ENCODE results near the gene PRDM16.

PRDM16 gene

DNA sequence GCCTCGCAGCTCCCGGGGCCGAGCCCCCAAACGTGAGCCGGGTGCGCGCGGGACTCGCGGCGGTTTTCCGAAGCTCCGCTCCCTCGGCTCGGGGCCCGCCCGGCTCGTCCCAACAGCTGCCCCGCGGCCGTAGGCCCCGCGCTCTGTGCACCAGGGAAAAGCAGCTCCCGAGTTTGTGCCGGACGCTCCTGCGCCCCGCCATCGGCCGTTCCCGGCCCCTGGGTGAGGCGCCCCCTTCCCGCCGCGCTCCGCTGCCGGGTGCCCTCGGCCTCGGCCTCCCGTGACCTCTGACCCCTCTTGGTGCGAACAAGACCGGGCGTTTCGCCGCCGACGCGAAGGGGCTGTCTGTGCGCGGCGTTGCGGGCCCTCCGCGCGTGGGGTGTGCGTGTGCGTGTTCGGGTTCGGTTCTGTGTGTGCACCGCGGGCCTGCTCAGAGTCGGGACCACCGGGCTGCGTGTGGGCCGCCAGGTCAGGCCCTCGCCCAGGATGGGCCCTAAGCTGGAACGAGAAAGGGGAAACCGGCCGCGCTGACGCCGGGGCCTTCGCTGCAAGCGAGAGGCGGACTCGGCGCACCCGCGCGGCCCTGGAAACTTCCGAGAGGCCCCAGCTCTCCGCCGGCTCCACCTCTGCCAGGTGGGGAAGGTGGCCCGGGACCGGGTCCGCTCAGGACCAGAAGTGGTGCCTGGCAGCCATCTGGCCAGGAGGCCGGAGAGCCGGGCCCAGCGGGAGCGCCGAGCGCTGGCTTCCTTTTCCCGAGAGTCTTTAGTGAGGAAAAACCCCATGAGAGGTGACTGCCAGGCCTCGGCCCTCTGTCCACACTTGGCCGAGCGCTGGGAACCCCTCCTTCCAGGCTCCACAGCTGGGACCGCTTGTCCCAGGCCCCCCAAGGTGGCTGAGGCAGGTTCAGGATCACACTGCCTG, 1.9 kb downstream of the PRDM16 start:
- DNase-seq: peak; percentile 52

DNA sequence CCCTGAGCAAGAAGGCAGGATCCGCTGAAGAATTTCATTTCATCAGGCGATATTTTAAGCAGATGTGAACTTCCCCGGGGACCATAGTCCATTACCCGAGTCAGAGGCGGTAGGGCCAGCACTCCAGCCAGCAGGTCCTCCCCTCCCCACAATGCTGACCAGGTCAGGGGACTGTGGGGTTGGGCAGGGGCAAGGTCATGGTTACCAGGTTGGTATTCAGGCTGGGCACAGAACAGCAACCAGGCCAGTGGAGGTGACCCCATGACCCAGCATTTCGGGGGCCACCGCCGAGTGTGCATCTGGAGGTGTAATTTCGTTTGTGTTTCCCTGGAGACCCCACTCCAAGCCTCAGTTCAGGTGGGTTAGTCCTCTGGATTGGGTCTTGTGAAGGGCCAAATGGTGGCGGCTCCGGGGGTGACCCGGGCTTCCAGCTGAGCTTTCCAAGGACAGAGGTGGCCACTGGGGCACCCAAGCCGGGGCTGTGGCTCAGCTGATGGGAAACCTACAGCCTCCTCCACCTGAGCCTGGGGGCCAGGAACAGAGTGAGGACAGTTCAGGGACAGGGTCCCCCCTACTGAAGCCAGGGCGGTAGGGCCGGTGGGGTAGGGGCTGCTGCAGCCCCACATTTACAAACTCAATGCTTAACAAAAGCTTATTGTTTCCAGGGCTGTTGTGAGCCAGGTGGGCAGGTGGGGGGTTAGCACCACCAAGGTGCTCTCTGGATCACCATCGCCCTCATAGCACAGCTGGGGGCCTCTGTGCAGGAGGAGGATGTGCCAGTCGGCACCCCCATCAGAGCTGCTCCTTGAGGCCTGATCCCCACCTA, 2.8 kb downstream of the PRDM16 start:
- DNase-seq: no peak

- DNase-seq: no peak
Observed at GRCh38 chr1:3072391-3073185, 3.6 kb downstream of the PRDM16 start.

DNA sequence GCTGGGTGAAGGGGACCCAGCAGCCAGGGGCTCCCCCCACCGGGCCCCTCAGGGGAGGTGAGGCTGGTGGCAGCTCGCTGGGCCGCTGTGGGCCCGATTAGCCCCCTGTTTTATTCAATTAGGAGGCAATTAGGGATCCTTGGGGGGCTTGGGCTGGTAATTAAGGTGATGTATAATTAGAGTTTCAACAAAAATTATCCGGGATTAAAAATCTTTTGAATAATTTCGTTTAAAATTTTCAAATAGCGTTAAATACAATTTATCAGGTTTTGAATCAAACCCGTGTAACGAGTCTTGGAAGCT, 4.1 kb downstream of the PRDM16 start:
- no peak for DNase-seq

- no peak for DNase-seq
Observed at GRCh38 chr1:3073489-3074296, 4.7 kb downstream of the PRDM16 start.

DNA sequence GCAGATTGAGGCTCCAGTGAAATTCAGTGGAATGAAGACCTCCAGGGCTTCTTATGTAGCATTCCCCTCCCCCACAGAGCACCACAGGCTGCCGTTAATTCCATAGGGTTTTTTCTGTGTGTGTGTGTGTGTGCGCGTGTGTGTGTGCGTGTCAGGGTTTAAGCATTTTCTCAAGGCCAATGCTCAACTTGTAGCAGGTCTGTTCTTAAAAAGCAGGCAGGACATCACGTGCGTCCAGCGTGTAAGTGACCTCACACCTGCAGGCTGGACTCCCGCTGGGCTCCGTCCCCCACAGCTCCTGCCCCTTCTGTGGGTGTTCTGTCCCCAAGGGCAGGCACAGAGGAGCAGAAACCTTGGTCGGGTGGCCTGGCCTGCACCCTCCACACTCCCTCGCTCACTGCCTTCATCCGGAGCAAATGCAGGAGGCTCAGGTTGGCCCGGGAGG, 5.3 kb downstream of the PRDM16 start:
- DNase-seq: no peak

DNA sequence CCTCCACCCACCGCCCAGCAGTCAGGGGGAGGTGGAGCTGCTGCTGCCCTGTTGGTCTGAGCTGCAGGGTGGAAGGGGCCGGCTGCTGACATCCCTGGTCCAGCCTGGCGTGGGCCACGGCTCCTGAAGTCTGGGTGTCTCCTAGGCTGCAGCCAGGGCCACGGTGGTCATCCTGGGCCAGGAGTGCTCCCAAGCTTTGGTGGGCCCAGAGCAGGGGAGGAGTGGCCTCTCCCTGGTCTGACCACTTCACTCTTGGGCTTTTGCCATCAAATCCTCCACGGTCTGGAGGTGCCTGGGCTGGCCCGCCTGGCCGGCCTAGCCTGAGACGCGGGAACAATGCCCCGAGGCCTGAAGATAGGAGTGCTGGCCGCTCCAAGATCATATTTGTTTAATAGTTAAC, 5.8 kb downstream of the PRDM16 start:
- DNase-seq: no peak

- no peak for DNase-seq
Observed at GRCh38 chr1:3075666-3076362, 6.8 kb downstream of the PRDM16 start.

DNA sequence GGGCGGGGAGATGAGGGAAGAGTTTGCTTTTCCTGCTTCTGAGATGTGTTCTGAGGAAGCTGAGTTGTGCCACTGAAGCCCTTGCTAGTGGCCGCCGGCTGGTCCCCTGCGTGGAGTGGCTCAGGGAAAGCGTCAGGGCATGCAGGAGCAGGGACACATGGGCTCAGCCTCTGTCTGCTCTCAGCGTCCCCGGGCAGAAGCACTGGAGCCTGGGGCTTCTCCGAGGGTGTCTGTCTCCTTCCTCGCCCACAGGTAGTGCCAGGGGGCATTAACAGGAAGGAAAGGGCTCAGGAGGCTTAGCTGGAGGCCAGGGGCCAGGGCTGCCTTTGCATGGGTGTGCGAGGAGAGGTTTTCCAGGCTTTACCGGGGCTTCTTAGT, 7.3 kb downstream of the PRDM16 start:
- no peak for DNase-seq

DNA sequence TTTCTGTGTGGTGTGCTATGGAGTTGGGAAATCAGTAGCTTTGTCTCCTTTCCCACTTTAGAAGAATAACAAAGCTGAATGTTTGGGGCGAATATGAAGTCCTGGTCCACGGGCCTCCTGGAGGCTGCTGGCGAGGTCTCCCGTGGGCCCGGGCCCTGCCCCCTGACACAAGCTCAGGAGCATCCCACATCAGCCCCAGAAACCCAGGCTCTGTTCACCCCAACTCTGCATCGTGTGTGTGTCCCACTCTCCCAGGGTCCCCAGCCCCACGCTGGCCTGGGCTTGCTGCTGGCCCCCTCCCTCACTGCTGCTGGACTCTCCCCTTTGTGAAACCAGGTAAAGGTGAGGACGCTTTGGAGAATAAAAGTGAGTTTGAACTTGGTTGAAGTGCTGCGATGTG, 8.1 kb downstream of the PRDM16 start:
- no peak for DNase-seq

DNA sequence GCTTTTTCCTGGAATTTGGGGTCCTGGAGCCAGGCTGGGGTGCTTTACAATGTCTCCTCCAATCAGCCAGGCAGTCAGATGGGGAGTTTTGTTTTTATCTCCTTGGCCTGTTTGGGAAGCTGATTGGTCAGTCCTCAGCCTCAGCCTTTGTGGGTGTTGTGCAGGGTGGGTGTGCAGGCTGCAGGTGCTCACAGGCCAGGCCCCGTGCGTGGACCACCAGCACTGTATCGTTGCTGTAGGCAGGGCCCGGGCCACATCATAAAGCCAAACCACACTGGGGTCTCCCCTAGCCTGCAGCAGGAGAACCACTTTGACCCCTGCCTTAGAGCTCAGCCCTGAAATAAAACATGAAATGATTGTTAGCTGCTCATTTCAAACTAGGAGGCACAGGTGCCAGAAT, 8.6 kb downstream of the PRDM16 start:
- no peak for DNase-seq

DNA sequence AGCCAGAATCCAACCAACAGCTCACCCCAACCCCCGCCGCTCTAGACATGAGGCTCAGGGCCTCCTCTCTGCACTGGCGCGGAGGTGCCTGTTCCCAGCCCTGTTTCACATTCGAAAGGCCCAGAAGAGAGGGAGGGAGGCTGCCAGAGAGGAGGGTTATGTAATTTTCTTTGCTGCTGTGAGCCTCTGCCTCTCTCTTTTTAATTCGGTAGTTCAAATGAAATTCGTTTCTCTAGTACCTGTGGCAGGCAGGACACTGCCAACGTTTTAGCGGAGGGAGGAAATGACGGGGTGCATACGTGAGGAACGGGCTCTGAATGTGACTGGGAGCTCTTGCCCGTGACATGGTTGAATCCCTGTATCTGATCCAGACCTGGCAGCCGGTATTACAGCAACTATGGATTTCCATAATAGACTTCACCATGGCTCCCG, 9.4 kb downstream of the PRDM16 start:
- no peak for DNase-seq

- DNase-seq: no peak
Observed at GRCh38 chr1:3078871-3079270, 9.9 kb downstream of the PRDM16 start.

DNA sequence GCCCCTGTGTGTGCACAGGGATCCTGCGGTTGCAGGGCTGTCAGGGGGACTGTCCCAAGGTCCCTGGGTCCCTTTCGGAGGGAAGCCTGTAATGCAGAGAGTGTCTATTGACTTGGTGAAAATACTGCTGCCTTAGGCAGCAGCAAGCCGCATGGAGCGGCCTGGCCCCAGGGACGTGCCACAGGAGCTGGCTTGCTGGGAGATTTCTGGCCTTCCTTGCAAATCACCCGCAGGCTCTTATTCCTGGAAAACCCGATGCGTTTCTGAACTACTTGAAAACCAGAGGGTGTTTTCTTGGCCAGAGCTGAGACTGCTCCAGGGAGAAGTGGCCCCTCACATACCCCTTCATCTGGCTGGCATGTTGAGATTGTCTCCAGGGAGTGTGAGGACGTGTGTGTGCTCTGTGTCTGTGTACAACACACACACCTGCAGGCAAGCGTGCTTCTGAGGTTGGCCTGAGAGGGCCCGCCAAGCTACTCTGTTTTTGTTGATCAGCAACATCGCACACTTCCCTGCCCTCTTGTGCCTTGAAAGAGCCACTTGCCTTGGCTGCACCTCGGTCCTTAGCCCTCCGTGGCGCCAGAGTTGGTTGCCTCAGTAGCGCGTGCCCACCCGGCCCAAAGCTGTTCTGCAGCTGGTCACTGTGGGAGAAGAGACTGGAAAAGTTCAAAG, 10.5 kb downstream of the PRDM16 start:
- no peak for DNase-seq

GRCh38 chr1:3080053-3080955, 11.3 kb downstream of the PRDM16 start:
- DNase-seq: no peak

DNA sequence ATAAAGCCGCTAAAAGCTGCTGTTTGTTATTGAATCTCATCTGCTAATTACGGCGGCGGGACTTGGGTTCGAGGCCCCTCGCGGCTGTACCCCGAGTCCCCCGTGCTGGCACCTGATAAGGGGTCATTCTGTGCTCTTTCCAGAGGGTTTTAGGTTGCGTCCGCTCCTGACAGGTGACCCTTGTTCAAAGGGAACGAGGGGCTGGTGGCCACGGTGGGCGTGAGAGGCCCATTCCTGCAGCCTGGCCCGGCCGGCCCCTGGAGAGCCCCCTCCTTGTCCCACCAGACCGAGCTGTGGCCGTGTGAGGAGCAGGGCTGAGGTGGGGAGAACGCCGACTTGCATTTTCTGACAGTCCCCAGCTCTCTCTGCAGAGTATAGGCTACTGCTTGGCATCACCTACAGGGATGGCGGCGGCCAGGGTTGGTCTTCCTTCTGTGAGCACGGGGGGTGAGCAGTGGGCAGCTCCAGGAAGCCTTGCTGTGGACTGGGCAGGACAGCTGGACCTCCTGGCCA, 12.2 kb downstream of the PRDM16 start:
- no peak for DNase-seq

- DNase-seq: no peak
Observed at GRCh38 chr1:3082051-3082450, 13.0 kb downstream of the PRDM16 start.

- no peak for DNase-seq
Observed at GRCh38 chr1:3082571-3083516, 13.8 kb downstream of the PRDM16 start.

GRCh38 chr1:3084154-3084553, 15.2 kb downstream of the PRDM16 start:
- DNase-seq: no peak
